ENCODE data around the gene FSTL4. TPM values are rescaled to one million over a fixed set of nuclear protein-coding genes. Genes with fewer than 3 reads are reported as not detected.
A peak's percentile ranks its signal among the peaks of the same experiment; 100 is the strongest.

FSTL4 gene
- total and polyA plus RNA-seq, 12 donors = 0.01 to 0.42 (median 0.38) TPM; not detected in 6

DNA sequence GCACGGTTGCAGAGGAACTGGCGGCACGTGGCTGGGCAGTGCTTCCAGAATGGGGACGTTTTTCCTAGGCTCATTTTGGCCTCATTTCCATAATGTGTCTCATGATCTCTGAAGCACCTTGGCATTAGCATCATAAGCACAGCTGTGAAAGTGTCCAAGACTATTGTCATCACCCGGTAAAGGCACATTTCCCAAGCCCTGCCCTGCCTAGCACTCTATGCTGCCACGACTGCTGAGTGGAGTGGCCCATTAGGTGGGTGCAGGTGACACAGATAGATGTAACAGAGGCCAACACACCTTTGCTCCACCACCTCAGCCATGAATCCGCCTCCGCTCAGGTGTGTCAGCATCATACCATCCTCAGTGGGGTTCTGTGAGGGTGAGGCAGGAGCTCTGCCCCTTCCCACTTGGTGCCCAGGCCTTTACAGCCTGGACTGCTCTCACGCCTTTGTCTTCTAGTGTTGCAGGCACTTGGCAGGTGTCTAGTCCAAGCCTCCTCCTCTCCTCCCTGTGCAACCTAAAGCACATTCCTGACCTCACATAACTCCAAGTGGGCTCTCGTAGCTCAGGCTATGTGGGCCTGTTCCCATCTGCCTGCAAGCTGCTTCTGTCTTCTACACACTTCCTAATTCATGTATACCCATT lies 213.0 kb downstream of the FSTL4 start:
- peaks cover 0 to 6% (median 0%) of the 10 kb centered on the region in 9 donors for H3K4me1 ChIP-seq
- no peak overlapping the region for H3K4me3 ChIP-seq
- H3K9me3 ChIP-seq = no peaks in the 10 kb centered on the region
- intact Hi-C loops (cut with DNase I) = no loop called here
- ATAC-seq (peak in 2 of 8 donors; percentile 81 to 86), DNase-seq (no peak)
- TF ChIP-seq, protein P1, sequence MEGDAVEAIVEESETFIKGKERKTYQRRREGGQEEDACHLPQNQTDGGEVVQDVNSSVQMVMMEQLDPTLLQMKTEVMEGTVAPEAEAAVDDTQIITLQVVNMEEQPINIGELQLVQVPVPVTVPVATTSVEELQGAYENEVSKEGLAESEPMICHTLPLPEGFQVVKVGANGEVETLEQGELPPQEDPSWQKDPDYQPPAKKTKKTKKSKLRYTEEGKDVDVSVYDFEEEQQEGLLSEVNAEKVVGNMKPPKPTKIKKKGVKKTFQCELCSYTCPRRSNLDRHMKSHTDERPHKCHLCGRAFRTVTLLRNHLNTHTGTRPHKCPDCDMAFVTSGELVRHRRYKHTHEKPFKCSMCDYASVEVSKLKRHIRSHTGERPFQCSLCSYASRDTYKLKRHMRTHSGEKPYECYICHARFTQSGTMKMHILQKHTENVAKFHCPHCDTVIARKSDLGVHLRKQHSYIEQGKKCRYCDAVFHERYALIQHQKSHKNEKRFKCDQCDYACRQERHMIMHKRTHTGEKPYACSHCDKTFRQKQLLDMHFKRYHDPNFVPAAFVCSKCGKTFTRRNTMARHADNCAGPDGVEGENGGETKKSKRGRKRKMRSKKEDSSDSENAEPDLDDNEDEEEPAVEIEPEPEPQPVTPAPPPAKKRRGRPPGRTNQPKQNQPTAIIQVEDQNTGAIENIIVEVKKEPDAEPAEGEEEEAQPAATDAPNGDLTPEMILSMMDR (IDR thresholded peaks at IDR 0.05) = no peak
- 67 to 72% methylated on average over 10 of the region's 10 CpGs for WGBS, 2 donors
- H3K27ac ChIP-seq = no peak overlapping the region
- no peaks in the 10 kb centered on the region for H3K36me3 ChIP-seq
- H3K27me3 ChIP-seq = peaks cover 0 to 14% (median 5%) of the 10 kb centered on the region in 7 donors

DNA sequence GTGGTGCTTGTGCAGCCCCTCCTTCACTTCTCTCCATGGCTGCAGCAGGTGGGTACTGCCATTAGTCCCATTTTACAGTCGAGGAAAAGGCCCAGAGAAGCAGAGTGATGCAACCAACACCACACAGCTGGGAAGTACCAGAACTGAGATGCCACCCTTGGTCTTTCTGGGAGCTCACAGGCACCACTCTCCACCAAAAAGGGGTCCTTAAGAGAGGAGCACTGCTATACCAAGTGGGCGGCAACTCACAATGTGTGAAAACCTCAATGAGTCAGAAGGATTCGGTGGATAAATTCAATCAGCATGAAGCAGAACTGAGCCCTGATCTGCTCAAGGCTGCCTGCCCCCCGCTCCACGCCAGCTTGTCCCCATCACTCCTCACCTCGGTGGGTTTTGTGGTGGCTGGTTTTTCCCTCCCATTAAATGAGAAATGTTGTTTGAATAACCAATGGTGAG lies 213.7 kb downstream of the FSTL4 start:
- TF ChIP-seq, protein P1 (IDR thresholded peaks at IDR 0.05) = no peak
- intact Hi-C loops (cut with DNase I) = no loop called here
- peaks cover 0 to 14% (median 5%) of the 10 kb centered on the region in 7 donors for H3K27me3 ChIP-seq
- H3K4me1 ChIP-seq = peaks cover 0 to 6% (median 0%) of the 10 kb centered on the region in 9 donors
- no peak overlapping the region for H3K27ac ChIP-seq
- no peak overlapping the region for H3K4me3 ChIP-seq
- no peak for ATAC-seq
- no peaks in the 10 kb centered on the region for H3K36me3 ChIP-seq
- 81 to 86% methylated on average over 6 of the region's 6 CpGs for WGBS, 2 donors
- no peaks in the 10 kb centered on the region for H3K9me3 ChIP-seq
- no peak for DNase-seq

DNA sequence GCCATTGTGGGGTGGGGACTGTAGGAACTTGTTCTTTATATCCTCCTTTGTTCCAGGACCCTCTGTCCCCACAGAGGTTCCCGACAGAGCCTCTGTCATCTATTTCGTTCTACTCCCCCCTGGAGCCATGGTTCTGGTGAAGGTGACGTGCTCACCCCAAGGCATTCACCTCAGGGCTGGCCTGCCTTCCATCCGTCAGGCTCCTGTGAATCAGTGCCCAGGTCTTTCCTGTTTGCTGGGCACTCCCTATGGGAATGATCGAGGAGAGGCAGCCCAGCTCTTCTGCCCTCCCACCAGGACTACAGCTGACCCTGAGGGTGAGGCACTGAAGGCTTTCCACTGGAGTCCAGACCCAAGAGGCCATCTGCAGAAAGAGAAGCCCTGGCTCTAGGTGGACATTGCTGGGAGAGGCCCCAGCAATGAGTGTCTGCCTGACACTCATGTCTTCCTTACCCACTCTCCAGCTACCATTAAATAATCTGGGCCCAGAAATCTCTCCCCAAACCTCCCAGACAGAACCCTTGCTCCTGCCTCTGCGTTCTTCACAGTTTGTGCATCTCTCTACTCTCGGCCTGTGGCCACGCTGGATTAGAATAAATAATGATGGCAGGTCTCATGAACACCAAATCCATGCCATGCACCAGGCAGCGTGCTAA lies 214.2 kb downstream of the FSTL4 start:
- intact Hi-C loops (cut with DNase I) = no loop called here
- H3K4me3 ChIP-seq = no peak overlapping the region
- no peaks in the 10 kb centered on the region for H3K9me3 ChIP-seq
- 86% methylated on average over 9 of the region's 9 CpGs for WGBS, 2 donors
- peaks cover 0 to 6% (median 0%) of the 10 kb centered on the region in 9 donors for H3K4me1 ChIP-seq
- H3K27ac ChIP-seq = no peak overlapping the region
- H3K36me3 ChIP-seq = no peaks in the 10 kb centered on the region
- no peak for ATAC-seq
- TF ChIP-seq, protein P1 (IDR thresholded peaks at IDR 0.05) = no peak
- no peak for DNase-seq
- H3K27me3 ChIP-seq = peaks cover 0 to 13% (median under 1%) of the 10 kb centered on the region in 7 donors

DNA sequence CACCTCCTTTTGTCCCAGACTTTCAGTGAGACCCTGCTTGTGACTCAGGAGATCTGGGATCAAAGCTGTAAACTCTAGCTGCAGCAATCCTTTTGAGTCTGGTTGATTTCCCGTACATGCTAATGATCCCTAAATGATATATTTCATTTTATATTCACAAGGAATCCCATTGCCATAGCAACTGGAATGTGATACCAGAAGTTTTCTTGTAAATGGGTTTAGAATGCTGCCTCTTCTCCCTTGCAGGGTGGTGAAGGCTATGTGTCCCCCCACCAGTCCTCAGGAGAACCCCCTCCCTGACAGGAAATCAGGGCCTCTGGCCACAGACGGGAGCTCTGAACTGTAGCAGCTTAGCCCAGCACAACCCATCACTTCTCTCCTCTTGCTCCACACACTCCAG lies 215.0 kb downstream of the FSTL4 start:
- intact Hi-C loops (cut with DNase I) = no loop called here
- 50 to 57% methylated on average over 2 of the region's 2 CpGs for WGBS, 2 donors
- H3K27me3 ChIP-seq = peaks cover 0 to 8% (median 0%) of the 10 kb centered on the region in 7 donors

More for the DNA sequence above, 215.0 kb downstream of the FSTL4 start:
- H3K4me3 ChIP-seq = no peak overlapping the region
- H3K4me1 ChIP-seq = peaks cover 0 to 6% (median 0%) of the 10 kb centered on the region in 9 donors
- H3K9me3 ChIP-seq = no peaks in the 10 kb centered on the region
- TF ChIP-seq, protein P1 (IDR thresholded peaks at IDR 0.05) = no peak
- DNase-seq = no peak
- H3K27ac ChIP-seq = no peak overlapping the region
- ATAC-seq = no peak
- no peaks in the 10 kb centered on the region for H3K36me3 ChIP-seq

Data from heart right ventricle (tissue), 16 donors.